Measurements from ENCODE around the gene CRKL. TPM values are rescaled to one million over a fixed set of nuclear protein-coding genes. Genes with fewer than 3 reads are reported as not detected.

CRKL gene
- polyA plus RNA-seq, 1 of the 3 experiments (the other 2 are of a cell fraction), result 9.6 TPM

GRCh38 chr22:20970939-20971657 is 53.9 kb downstream of the CRKL start:
- Histone ChIP-seq H3F3A (replicated peaks; ENCODE audit: insufficient read depth) (no peaks in the 10 kb centered on the region), H3K9me3 (no peaks in the 10 kb centered on the region), H3K9me2 (no peaks in the 10 kb centered on the region), H3K79me2 (ENCODE audit: insufficient read depth) (no peaks in the 10 kb centered on the region), H3K4me2 (no peak overlapping the region), H3K36me3 (replicated peaks in 1 of 2; ENCODE audit: control insufficient read depth in 1 of 2, insufficient read depth in 2 of 2, low read length in 1 of 2) (no peaks in the 10 kb centered on the region), H3K27me3 (ENCODE audit: insufficient read depth) (no peaks in the 10 kb centered on the region), H3K4me1 (ENCODE audit: control insufficient read depth in 1 of 2, insufficient read depth in 2 of 2, low read depth in 1 of 2, low read length in 1 of 2) (peaks cover 0 to 13% of the 10 kb centered on the region in 2 experiments; a peak in 1 of 4 replicates), H3K9ac (no peak overlapping the region), H2AFZ (ENCODE audit: low read depth) (no peak overlapping the region), H4K20me1 (ENCODE audit: insufficient read depth) (no peaks in the 10 kb centered on the region), H3K27ac (ENCODE audit: low read depth in 2 of 2, low read length in 1 of 2) (no peak overlapping the region), H3K4me3 (ENCODE audit: low read depth in 2 of 2, low read length in 1 of 2) (no peak overlapping the region)
- ChIA-PET POLR2A (no interaction called here), CTCF (interaction anchor here (0.6 to 7.4 kb wide), 5 partner anchors 8 to 13 kb away, joined by 3 to 44 read pairs (median 3); partner anchors contain the start of gene LZTR1)
- DNase-seq, result no peak
- 83% methylated on average over 4 of the region's 4 CpGs for WGBS (ENCODE audit: low lambda C conversion rate)
- no peak for TF ChIP-seq POLR2AphosphoS5 (IDR thresholded peaks at IDR 0.05; ENCODE audit: low read depth, low read length)
- TF ChIP-seq YY1 (IDR thresholded peaks at IDR 0.05; ENCODE audit: low read depth), result no peak
- TF ChIP-seq MXI1 (IDR thresholded peaks at IDR 0.05; ENCODE audit: low read depth, low read length), result no peak
- TF ChIP-seq ELF1 (IDR thresholded peaks at IDR 0.05), result no peak
- no peak for TF ChIP-seq GABPA (IDR thresholded peaks at IDR 0.05; ENCODE audit: low read depth)
- no peak for TF ChIP-seq ZBTB33 (IDR thresholded peaks at IDR 0.05; ENCODE audit: borderline replicate concordance, low read depth)
- no peak for TF ChIP-seq CTCF (IDR thresholded peaks at IDR 0.05)
- no peak for TF ChIP-seq USF2 (IDR thresholded peaks at IDR 0.05; ENCODE audit: borderline replicate concordance, low read depth, low read length)
- TF ChIP-seq TAF1 (IDR thresholded peaks at IDR 0.05; ENCODE audit: borderline replicate concordance, low read depth, low read length), result no peak
- TF ChIP-seq RAD21 (IDR thresholded peaks at IDR 0.05; ENCODE audit: low read length), result no peak
- TF ChIP-seq MAX (IDR thresholded peaks at IDR 0.05; ENCODE audit: low read depth), result no peak
- TF ChIP-seq RFX5 (IDR thresholded peaks at IDR 0.05; ENCODE audit: low read length), result no peak
- no peak for TF ChIP-seq NFIC (IDR thresholded peaks at IDR 0.05; ENCODE audit: borderline replicate concordance)
- no peak for TF ChIP-seq TEAD4 (IDR thresholded peaks at IDR 0.05; ENCODE audit: borderline replicate concordance, insufficient read depth)
- no peak for TF ChIP-seq CHD2 (IDR thresholded peaks at IDR 0.05; ENCODE audit: low read length, partially characterized antibody)
- no peak for TF ChIP-seq EP300 (IDR thresholded peaks at IDR 0.05; ENCODE audit: borderline replicate concordance in 1 of 2, low read depth in 1 of 2, low read length in 1 of 2)
- TF ChIP-seq FOXM1 (IDR thresholded peaks at IDR 0.05; ENCODE audit: low read depth), result no peak
- TF ChIP-seq REST (IDR thresholded peaks at IDR 0.05; ENCODE audit: low read depth, low read length), result no peak
- no peak for TF ChIP-seq FOXJ3 (CRISPR knock-in tag; IDR thresholded peaks at IDR 0.05)
- TF ChIP-seq RCOR1 (IDR thresholded peaks at IDR 0.05; ENCODE audit: low read length), result no peak
